ENCODE data around the gene NXF3.

The NXF3 gene

DNA sequence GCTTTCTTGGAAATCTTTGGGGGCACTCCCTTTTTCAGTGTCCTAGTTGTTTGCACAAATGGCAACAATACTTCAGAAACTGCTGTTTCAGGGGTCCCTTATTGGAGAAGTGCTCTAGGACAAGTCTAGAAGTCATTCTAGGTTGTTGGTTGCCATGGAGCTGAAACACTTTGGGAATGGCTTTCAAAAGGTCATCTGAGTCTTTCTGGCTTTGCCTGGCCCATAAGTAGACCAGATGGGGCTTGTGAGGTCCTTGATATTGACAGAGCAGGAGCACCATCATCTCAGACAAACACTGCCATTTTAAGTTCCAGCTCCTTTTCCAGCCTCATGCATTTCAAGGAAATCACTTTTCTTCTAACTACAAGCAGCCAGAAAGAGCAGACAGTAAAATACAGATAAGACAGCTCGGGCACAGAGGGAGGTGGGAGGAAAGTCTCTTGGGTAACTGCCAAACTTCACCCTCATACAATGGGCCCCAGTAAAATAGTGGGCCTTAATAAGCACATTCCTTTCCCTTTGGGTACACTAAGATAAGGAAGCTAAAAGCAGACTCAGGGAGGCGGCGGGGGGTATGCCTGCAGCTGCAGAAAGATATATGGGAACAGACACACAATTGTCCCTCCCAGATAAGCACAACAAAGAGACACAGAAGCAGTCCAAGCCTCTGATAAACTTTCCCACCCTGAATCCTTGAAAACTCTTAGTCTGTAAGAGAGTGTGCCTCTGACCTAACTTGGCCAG lies 8.5 kb upstream of the NXF3 start:
- TF ChIP-seq, protein P1, sequence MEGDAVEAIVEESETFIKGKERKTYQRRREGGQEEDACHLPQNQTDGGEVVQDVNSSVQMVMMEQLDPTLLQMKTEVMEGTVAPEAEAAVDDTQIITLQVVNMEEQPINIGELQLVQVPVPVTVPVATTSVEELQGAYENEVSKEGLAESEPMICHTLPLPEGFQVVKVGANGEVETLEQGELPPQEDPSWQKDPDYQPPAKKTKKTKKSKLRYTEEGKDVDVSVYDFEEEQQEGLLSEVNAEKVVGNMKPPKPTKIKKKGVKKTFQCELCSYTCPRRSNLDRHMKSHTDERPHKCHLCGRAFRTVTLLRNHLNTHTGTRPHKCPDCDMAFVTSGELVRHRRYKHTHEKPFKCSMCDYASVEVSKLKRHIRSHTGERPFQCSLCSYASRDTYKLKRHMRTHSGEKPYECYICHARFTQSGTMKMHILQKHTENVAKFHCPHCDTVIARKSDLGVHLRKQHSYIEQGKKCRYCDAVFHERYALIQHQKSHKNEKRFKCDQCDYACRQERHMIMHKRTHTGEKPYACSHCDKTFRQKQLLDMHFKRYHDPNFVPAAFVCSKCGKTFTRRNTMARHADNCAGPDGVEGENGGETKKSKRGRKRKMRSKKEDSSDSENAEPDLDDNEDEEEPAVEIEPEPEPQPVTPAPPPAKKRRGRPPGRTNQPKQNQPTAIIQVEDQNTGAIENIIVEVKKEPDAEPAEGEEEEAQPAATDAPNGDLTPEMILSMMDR (IDR thresholded peaks at IDR 0.05): no peak
- H3K27ac ChIP-seq: no peak overlapping the region

DNA sequence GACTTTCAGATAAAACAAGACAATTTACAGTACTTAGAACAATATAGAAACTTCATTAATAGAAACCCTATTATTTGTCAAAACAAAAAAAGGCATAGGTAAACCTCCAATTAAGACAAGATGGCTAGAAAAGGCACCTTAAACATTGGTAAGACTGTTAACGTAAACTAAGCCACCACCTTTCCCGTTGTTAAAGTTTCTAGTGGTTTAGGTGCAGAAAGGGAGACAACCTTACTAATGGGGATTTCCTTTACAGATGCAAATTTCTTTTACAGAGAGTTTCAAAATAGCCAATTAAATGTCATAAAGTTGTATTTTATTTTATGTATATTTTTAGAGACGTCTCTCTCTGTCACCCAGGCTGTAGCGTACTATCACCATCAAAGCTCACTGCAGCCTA lies 7.5 kb upstream of the NXF3 start:
- TF ChIP-seq, protein P1 (IDR thresholded peaks at IDR 0.05): no peak
- no peak for TF ChIP-seq ZFX (IDR thresholded peaks at IDR 0.05; ENCODE audit: borderline replicate concordance)
- no peak overlapping the region for H3K27ac ChIP-seq

- TF ChIP-seq, protein P1 (IDR thresholded peaks at IDR 0.05): no peak
- no peak for TF ChIP-seq ZFX (IDR thresholded peaks at IDR 0.05; ENCODE audit: borderline replicate concordance)
- no peak overlapping the region for H3K27ac ChIP-seq
These were observed 6.7 kb upstream of the NXF3 start for GRCh38 chrX:103099691-103100090.

DNA sequence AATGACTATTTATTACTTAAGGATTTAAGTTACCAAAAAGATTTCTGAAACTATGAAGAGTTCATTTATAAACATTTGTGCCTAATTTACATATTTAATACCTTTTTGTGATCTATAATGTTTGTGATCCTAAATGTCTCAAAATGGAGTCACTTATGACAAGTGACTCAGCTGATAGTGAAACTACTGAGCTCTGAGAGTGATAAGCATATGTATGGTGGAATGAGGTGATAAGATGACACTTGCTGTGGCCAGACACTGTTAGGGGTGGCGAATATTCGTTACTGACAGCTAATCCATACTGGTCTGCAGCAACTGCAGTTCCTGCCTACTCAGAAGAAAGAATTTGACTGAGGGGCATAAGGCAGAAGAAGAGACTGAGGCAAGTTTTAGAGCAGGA lies 5.5 kb upstream of the NXF3 start:
- TF ChIP-seq, protein P1 (IDR thresholded peaks at IDR 0.05): no peak
- no peak for TF ChIP-seq ZFX (IDR thresholded peaks at IDR 0.05; ENCODE audit: borderline replicate concordance)

GRCh38 chrX:103081051-103081450 lies 11.9 kb downstream of the NXF3 start:
- no peak for TF ChIP-seq ZFX (IDR thresholded peaks at IDR 0.05; ENCODE audit: borderline replicate concordance)
- TF ChIP-seq, protein P1 (IDR thresholded peaks at IDR 0.05): no peak

More for the DNA sequence above, 5.5 kb upstream of the NXF3 start:
- H3K27ac ChIP-seq: no peak overlapping the region

DNA sequence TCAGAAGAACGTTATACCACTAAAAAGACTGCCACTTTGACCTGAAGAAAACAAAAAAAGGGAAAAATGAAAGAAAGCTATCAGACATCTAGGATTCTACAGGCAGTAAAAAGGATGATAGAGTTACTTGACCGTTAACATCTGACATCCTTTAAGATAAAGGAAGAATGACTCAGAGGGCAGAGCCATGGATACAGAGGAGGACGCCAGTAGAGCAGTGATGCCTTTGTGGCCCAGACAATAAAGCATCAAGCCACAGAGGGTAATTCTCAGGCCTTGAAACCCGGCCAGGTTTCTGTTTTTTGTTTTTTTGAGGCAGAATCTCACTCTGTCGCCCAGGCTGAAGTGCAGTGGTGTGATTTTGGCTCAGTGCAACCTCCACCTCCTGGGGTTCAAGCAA lies 19.5 kb downstream of the NXF3 start:
- H3K27ac ChIP-seq: no peak overlapping the region
- no peak for TF ChIP-seq ZFX (IDR thresholded peaks at IDR 0.05; ENCODE audit: borderline replicate concordance)
- TF ChIP-seq, protein P1 (IDR thresholded peaks at IDR 0.05): no peak

More at GRCh38 chrX:103081051-103081450, 11.9 kb downstream of the NXF3 start:
- H3K27ac ChIP-seq: no peak overlapping the region

DNA sequence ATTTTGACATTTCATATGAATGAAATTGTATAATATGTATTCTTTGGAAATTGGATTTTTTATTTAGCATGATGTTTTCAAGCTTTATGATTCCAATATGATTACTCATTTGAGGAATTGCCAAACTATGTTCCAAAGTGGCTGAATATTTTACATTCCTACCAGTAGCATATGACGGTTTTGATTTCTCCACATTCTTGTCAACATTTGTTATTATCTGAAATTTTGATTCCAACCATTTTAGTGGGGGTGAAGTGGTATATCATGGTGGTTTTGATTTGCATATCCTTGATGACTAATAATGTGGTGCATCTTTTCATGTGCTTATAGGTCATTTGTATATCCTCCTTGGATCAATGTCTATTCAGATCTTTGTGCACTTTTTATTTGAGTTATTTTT lies 26.3 kb downstream of the NXF3 start:
- no peak for TF ChIP-seq ZFX (IDR thresholded peaks at IDR 0.05; ENCODE audit: borderline replicate concordance)
- TF ChIP-seq, protein P1 (IDR thresholded peaks at IDR 0.05): no peak
- H3K27ac ChIP-seq: no peak overlapping the region
